ENCODE measurements around the gene AKAP6. TPM values are rescaled to one million over a fixed set of nuclear protein-coding genes. Genes with fewer than 3 reads are reported as not detected.

AKAP6 gene
- total RNA-seq, 1 experiment from 2014 or later = 2.8 TPM

DNA sequence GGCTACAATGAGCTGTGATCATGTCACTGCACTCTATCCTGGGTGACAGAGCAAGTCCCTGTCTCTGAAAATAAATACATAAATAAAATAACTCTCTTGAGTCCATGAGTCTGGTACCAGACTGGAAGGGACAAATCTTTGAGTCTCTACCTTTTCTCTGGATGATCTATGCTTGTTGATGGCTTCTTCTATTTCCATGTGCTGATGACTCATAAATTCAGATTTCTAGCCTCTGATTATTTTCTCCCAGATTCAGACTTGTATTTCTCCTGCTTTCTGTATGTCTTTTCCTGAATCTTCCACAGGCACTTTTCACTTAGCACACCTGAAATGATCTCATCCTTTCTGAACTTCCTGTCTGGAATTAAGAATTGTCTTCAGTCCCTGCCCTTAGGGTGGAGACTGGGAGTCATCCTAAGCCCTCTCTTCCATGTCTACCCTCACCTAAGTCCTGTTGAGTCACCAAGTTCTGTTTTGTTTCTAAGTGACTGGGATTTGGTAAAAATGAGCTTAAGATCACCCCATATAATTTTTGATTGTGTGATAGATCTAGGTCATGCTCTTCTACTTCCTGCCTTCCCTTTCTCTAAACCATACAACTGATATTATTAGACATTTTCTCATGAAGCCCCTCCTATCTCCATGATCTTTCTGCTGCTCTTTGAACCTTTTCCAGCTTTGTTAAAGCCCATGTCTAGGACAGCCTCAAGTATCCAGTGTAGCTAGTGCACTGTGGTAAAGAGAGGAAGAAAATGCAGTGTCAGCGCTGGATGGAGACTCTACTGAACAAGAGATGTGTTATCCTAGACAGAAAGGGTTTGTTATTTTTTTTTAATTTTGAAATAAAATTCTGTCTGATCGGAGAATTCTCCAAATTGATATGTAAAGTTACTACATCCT is 13.1 kb downstream of the AKAP6 start:
- TF ChIP-seq, protein P1, sequence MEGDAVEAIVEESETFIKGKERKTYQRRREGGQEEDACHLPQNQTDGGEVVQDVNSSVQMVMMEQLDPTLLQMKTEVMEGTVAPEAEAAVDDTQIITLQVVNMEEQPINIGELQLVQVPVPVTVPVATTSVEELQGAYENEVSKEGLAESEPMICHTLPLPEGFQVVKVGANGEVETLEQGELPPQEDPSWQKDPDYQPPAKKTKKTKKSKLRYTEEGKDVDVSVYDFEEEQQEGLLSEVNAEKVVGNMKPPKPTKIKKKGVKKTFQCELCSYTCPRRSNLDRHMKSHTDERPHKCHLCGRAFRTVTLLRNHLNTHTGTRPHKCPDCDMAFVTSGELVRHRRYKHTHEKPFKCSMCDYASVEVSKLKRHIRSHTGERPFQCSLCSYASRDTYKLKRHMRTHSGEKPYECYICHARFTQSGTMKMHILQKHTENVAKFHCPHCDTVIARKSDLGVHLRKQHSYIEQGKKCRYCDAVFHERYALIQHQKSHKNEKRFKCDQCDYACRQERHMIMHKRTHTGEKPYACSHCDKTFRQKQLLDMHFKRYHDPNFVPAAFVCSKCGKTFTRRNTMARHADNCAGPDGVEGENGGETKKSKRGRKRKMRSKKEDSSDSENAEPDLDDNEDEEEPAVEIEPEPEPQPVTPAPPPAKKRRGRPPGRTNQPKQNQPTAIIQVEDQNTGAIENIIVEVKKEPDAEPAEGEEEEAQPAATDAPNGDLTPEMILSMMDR (IDR thresholded peaks at IDR 0.05; ENCODE audit: unreplicated experiment) = no peak
- no peaks in the 10 kb centered on the region for H3K36me3 Mint-ChIP-seq (ENCODE audit: insufficient read depth, unreplicated experiment)
- H3K27me3 Mint-ChIP-seq (ENCODE audit: unreplicated experiment) = no peaks in the 10 kb centered on the region
- intact Hi-C loops (cut with micrococcal nuclease; ENCODE audit: unreplicated experiment) = no loop called here
- CTCF ChIA-PET = no interaction called here
- no peak overlapping the region for H3K4me3 Mint-ChIP-seq (ENCODE audit: low read depth, unreplicated experiment)
- no peaks in the 10 kb centered on the region for H3K4me1 Mint-ChIP-seq (ENCODE audit: low read depth, unreplicated experiment)
- H3K9me3 Mint-ChIP-seq (ENCODE audit: low read depth, unreplicated experiment) = no peaks in the 10 kb centered on the region
- no peak overlapping the region for H3K27ac Mint-ChIP-seq (ENCODE audit: unreplicated experiment)
- no TSS peak for BruUV-seq (replicated peaks)
- DNase-seq = no peak

DNA sequence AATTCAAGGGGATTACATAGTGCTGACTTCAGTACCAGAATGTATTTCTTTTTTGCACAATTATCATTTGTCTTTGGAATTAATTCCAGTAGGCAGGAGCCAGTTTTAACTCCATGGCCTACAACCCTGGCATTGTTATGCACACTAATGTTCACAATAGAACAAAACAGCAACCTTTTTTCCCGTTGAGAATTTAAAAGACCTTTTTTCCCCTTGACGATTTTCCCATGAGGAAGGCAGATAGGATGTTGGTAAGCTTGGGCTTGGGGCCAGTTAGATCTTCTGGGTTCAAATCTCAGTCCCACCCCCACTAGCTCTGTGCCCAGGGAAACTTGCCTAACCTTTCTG is 13.7 kb downstream of the AKAP6 start:
- CTCF ChIA-PET = no interaction called here

DNA sequence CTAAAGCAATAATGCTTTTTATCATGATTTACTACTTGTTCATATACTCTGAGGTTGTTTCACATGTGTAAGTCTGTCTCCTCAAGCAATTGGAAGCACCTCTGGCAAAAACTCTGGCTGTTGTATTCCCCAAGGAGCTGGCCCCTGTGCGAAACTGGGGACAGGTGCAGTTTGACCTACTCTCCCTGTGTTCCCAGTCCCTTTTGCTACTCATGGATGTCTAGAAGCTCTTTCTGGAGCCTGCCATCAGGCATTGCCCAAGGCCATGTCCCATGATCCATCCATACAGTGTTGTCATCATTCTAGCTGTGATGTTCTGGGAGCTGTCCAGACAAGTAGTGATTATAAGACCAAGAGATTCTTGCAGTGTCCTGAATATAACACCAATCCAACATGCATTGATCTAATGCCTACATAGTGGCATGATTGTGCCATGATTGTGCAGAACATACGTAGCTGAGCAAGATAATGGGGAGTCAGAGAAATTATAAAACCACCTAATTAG is 14.9 kb downstream of the AKAP6 start:
- H3K4me3 Mint-ChIP-seq (ENCODE audit: low read depth, unreplicated experiment) = no peak overlapping the region
- no peak overlapping the region for H3K27ac Mint-ChIP-seq (ENCODE audit: unreplicated experiment)
- TF ChIP-seq, protein P1 (IDR thresholded peaks at IDR 0.05; ENCODE audit: unreplicated experiment) = no peak
- no TSS peak for BruUV-seq (replicated peaks)
- H3K9me3 Mint-ChIP-seq (ENCODE audit: low read depth, unreplicated experiment) = no peaks in the 10 kb centered on the region
- H3K4me1 Mint-ChIP-seq (ENCODE audit: low read depth, unreplicated experiment) = no peaks in the 10 kb centered on the region
- DNase-seq = no peak
- CTCF ChIA-PET = no interaction called here
- no peaks in the 10 kb centered on the region for H3K27me3 Mint-ChIP-seq (ENCODE audit: unreplicated experiment)
- intact Hi-C loops (cut with micrococcal nuclease; ENCODE audit: unreplicated experiment) = no loop called here
- no peaks in the 10 kb centered on the region for H3K36me3 Mint-ChIP-seq (ENCODE audit: insufficient read depth, unreplicated experiment)

More for the DNA sequence above, 13.7 kb downstream of the AKAP6 start:
- H3K9me3 Mint-ChIP-seq (ENCODE audit: low read depth, unreplicated experiment) = no peaks in the 10 kb centered on the region
- H3K4me1 Mint-ChIP-seq (ENCODE audit: low read depth, unreplicated experiment) = no peaks in the 10 kb centered on the region
- TF ChIP-seq, protein P1 (IDR thresholded peaks at IDR 0.05; ENCODE audit: unreplicated experiment) = no peak
- no peaks in the 10 kb centered on the region for H3K27me3 Mint-ChIP-seq (ENCODE audit: unreplicated experiment)
- no peak for DNase-seq
- no peak overlapping the region for H3K27ac Mint-ChIP-seq (ENCODE audit: unreplicated experiment)
- H3K4me3 Mint-ChIP-seq (ENCODE audit: low read depth, unreplicated experiment) = no peak overlapping the region
- no TSS peak for BruUV-seq (replicated peaks)
- H3K36me3 Mint-ChIP-seq (ENCODE audit: insufficient read depth, unreplicated experiment) = no peaks in the 10 kb centered on the region
- intact Hi-C loops (cut with micrococcal nuclease; ENCODE audit: unreplicated experiment) = no loop called here

DNA sequence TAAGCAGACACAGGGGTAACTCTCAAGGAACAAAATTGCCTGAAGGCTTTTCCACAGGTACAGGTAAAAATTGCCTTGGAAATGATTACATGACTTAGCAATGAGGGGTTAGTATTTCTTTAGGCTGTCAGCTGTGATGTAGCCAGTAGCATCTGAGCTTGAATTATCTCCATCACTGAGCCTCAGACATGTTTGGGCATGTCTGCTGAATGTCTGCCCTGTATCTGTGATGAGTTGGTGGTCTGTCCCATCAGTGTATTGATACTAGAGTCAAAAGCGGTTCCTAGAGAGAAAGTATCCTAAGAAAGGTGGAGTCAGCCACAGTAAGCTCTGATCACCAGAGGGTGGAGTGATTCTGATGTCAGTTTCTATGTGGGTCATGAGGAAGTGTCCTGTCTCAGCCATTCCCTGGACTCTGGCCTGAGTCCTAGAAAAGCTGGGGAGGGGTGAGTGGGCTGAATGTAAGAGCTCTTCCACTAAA is 16.3 kb downstream of the AKAP6 start:
- Mint-ChIP-seq H3K27ac (ENCODE audit: unreplicated experiment) (no peak overlapping the region), H3K4me1 (ENCODE audit: low read depth, unreplicated experiment) (no peaks in the 10 kb centered on the region), H3K36me3 (ENCODE audit: insufficient read depth, unreplicated experiment) (no peaks in the 10 kb centered on the region), H3K9me3 (ENCODE audit: low read depth, unreplicated experiment) (no peaks in the 10 kb centered on the region), H3K27me3 (ENCODE audit: unreplicated experiment) (no peaks in the 10 kb centered on the region), H3K4me3 (ENCODE audit: low read depth, unreplicated experiment) (no peak overlapping the region)
- BruUV-seq (replicated peaks) = no TSS peak
- CTCF ChIA-PET = interaction anchor here (0.6 kb wide), 1 partner anchor 26 kb away, joined by 6 read pairs; no protein-coding TSS in a partner anchor
- TF ChIP-seq, protein P1 (IDR thresholded peaks at IDR 0.05; ENCODE audit: unreplicated experiment) = no peak
- DNase-seq = no peak
- intact Hi-C loops (cut with micrococcal nuclease; ENCODE audit: unreplicated experiment) = no loop called here
